K562 (cell line): ENCODE data around the gene GGCT.

Experiments
- MAFG ChIP-seq: fragments of 450-650 bp; conservative IDR thresholded peaks from 2 replicates; pipeline ENCODE4 v1.6.1; 2016; ENCODE audit warnings: missing genetic modification characterization, missing compliant biosample characterization
- POLR2A ChIP-seq: fragments of 450-650 bp; conservative IDR thresholded peaks from 2 replicates; pipeline ENCODE4 v1.6.1; 2016
- POLR2AphosphoS5 ChIP-seq: IDR thresholded peaks from 2 replicates; pipeline ENCODE4 v1.6.1; 2011; ENCODE audit warnings: mild to moderate bottlenecking, low read depth, low read length, moderate library complexity; ENCODE audit not compliant: control insufficient read depth, insufficient read depth

DNA sequence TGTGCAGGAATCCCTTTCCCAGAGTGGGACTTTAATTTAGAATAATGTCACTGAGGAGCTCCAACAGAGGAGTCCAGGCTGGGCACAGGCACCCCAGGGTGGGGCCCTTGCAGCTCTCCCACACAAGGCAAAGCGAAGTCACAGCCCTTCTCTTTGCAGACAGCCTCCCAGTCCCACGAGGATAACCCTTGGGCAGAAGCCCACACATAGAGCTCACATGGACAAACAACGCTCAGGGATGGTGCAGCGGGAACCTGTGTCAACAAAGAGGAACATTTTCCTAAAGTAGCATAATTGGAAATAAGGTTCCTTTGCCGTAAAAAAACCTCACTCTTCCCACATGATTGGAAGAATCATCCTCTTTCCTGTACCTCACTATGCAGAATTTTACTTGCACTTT, 29.3 kb upstream of the GGCT start:
- TF ChIP-seq MAFG (tag) (no peak), POLR2A (no peak), POLR2AphosphoS5 (no peak)
